ENCODE results near the gene DEAF1.

- TF ChIP-seq CTCF (IDR thresholded peaks at IDR 0.05): no peak
- no peak for TF ChIP-seq POLR2AphosphoS5 (IDR thresholded peaks at IDR 0.05)
- TF ChIP-seq EP300 (IDR thresholded peaks at IDR 0.05): no peak
Measured at GRCh38 chr11:724778-725386, 29.9 kb upstream of the DEAF1 start.
